Measurements from ENCODE around the gene DYTN. TPM values are rescaled to one million over a fixed set of nuclear protein-coding genes. Genes with fewer than 3 reads are reported as not detected.

The DYTN gene
- total and polyA plus RNA-seq, 2 donors = not detected

- WGBS = 100% methylated on average over 1 of the region's 1 CpG
- no peak overlapping the region for H3K4me3 ChIP-seq (ENCODE audit: low read length in 2 of 2)
- no peaks in the 10 kb centered on the region for H3K36me3 ChIP-seq (ENCODE audit: control insufficient read depth in 2 of 2, insufficient read depth in 2 of 2, low read length in 1 of 2)
- no peak for DNase-seq (ENCODE audit: low read depth in 6 of 9, low spot score in 9 of 9)
- H3K9me3 ChIP-seq (ENCODE audit: control insufficient read depth in 2 of 2, insufficient read depth in 1 of 2, low read length in 1 of 2) = no peaks in the 10 kb centered on the region
- no peak overlapping the region for H3K27ac ChIP-seq (ENCODE audit: low read depth in 1 of 2, low read length in 1 of 2)
- H3K27me3 ChIP-seq (ENCODE audit: control insufficient read depth in 2 of 2, insufficient read depth in 1 of 2, low read length in 1 of 2) = no peaks in the 10 kb centered on the region
- H3K4me1 ChIP-seq (ENCODE audit: control insufficient read depth in 2 of 2, insufficient read depth in 2 of 2, low read length in 2 of 2) = no peaks in the 10 kb centered on the region
Observed at GRCh38 chr2:206635015-206635414, 83.2 kb downstream of the DYTN start.

GRCh38 chr2:206631340-206631739, 86.9 kb downstream of the DYTN start:
- Histone ChIP-seq H3K27me3 (ENCODE audit: control insufficient read depth in 2 of 2, insufficient read depth in 1 of 2, low read length in 1 of 2) (no peaks in the 10 kb centered on the region), H3K4me1 (ENCODE audit: control insufficient read depth in 2 of 2, insufficient read depth in 2 of 2, low read length in 2 of 2) (no peaks in the 10 kb centered on the region), H3K36me3 (ENCODE audit: control insufficient read depth in 2 of 2, insufficient read depth in 2 of 2, low read length in 1 of 2) (no peaks in the 10 kb centered on the region), H3K4me3 (ENCODE audit: low read length in 2 of 2) (no peak overlapping the region), H3K9me3 (ENCODE audit: control insufficient read depth in 2 of 2, insufficient read depth in 1 of 2, low read length in 1 of 2) (no peaks in the 10 kb centered on the region), H3K27ac (ENCODE audit: low read depth in 1 of 2, low read length in 1 of 2) (no peak overlapping the region)
- no peak for DNase-seq (ENCODE audit: low read depth in 6 of 9, low spot score in 9 of 9)
- 45% methylated on average over 3 of the region's 3 CpGs for WGBS

GRCh38 chr2:206627632-206628031, 90.6 kb downstream of the DYTN start:
- Histone ChIP-seq H3K4me1 (ENCODE audit: control insufficient read depth in 2 of 2, insufficient read depth in 2 of 2, low read length in 2 of 2) (no peaks in the 10 kb centered on the region), H3K9me3 (ENCODE audit: control insufficient read depth in 2 of 2, insufficient read depth in 1 of 2, low read length in 1 of 2) (no peaks in the 10 kb centered on the region), H3K4me3 (ENCODE audit: low read length in 2 of 2) (no peak overlapping the region), H3K36me3 (ENCODE audit: control insufficient read depth in 2 of 2, insufficient read depth in 2 of 2, low read length in 1 of 2) (no peaks in the 10 kb centered on the region), H3K27ac (ENCODE audit: low read depth in 1 of 2, low read length in 1 of 2) (no peak overlapping the region), H3K27me3 (ENCODE audit: control insufficient read depth in 2 of 2, insufficient read depth in 1 of 2, low read length in 1 of 2) (no peaks in the 10 kb centered on the region)
- DNase-seq (ENCODE audit: low read depth in 6 of 9, low spot score in 9 of 9) = no peak

GRCh38 chr2:206626108-206626507, 92.1 kb downstream of the DYTN start:
- DNase-seq (ENCODE audit: low read depth in 6 of 9, low spot score in 9 of 9) = no peak
- no peaks in the 10 kb centered on the region for H3K36me3 ChIP-seq (ENCODE audit: control insufficient read depth in 2 of 2, insufficient read depth in 2 of 2, low read length in 1 of 2)
- 80% methylated on average over 2 of the region's 2 CpGs for WGBS
- H3K9me3 ChIP-seq (ENCODE audit: control insufficient read depth in 2 of 2, insufficient read depth in 1 of 2, low read length in 1 of 2) = no peaks in the 10 kb centered on the region
- no peaks in the 10 kb centered on the region for H3K4me1 ChIP-seq (ENCODE audit: control insufficient read depth in 2 of 2, insufficient read depth in 2 of 2, low read length in 2 of 2)
- H3K27me3 ChIP-seq (ENCODE audit: control insufficient read depth in 2 of 2, insufficient read depth in 1 of 2, low read length in 1 of 2) = no peaks in the 10 kb centered on the region
- no peak overlapping the region for H3K4me3 ChIP-seq (ENCODE audit: low read length in 2 of 2)
- H3K27ac ChIP-seq (ENCODE audit: low read depth in 1 of 2, low read length in 1 of 2) = no peak overlapping the region

GRCh38 chr2:206619011-206619410, 99.2 kb downstream of the DYTN start:
- Histone ChIP-seq H3K27ac (ENCODE audit: low read depth in 1 of 2, low read length in 1 of 2) (no peak overlapping the region), H3K9me3 (ENCODE audit: control insufficient read depth in 2 of 2, insufficient read depth in 1 of 2, low read length in 1 of 2) (no peaks in the 10 kb centered on the region), H3K4me1 (ENCODE audit: control insufficient read depth in 2 of 2, insufficient read depth in 2 of 2, low read length in 2 of 2) (no peaks in the 10 kb centered on the region), H3K36me3 (ENCODE audit: control insufficient read depth in 2 of 2, insufficient read depth in 2 of 2, low read length in 1 of 2) (no peaks in the 10 kb centered on the region), H3K4me3 (ENCODE audit: low read length in 2 of 2) (no peak overlapping the region), H3K27me3 (ENCODE audit: control insufficient read depth in 2 of 2, insufficient read depth in 1 of 2, low read length in 1 of 2) (no peaks in the 10 kb centered on the region)
- 96% methylated on average over 3 of the region's 3 CpGs for WGBS
- DNase-seq (ENCODE audit: low read depth in 6 of 9, low spot score in 9 of 9) = no peak

GRCh38 chr2:206616151-206616550, 102.0 kb downstream of the DYTN start:
- Histone ChIP-seq H3K4me1 (ENCODE audit: control insufficient read depth in 2 of 2, insufficient read depth in 2 of 2, low read length in 2 of 2) (no peaks in the 10 kb centered on the region), H3K9me3 (ENCODE audit: control insufficient read depth in 2 of 2, insufficient read depth in 1 of 2, low read length in 1 of 2) (no peaks in the 10 kb centered on the region), H3K4me3 (ENCODE audit: low read length in 2 of 2) (no peak overlapping the region), H3K27ac (ENCODE audit: low read depth in 1 of 2, low read length in 1 of 2) (no peak overlapping the region), H3K36me3 (ENCODE audit: control insufficient read depth in 2 of 2, insufficient read depth in 2 of 2, low read length in 1 of 2) (no peaks in the 10 kb centered on the region), H3K27me3 (ENCODE audit: control insufficient read depth in 2 of 2, insufficient read depth in 1 of 2, low read length in 1 of 2) (no peaks in the 10 kb centered on the region)
- DNase-seq (ENCODE audit: low read depth in 6 of 9, low spot score in 9 of 9) = no peak
- 90% methylated on average over 2 of the region's 2 CpGs for WGBS

GRCh38 chr2:206615417-206616089, 102.6 kb downstream of the DYTN start:
- WGBS = 90% methylated on average over 7 of the region's 7 CpGs
- H3K27ac ChIP-seq (ENCODE audit: low read depth in 1 of 2, low read length in 1 of 2) = no peak overlapping the region
- no peaks in the 10 kb centered on the region for H3K27me3 ChIP-seq (ENCODE audit: control insufficient read depth in 2 of 2, insufficient read depth in 1 of 2, low read length in 1 of 2)
- H3K36me3 ChIP-seq (ENCODE audit: control insufficient read depth in 2 of 2, insufficient read depth in 2 of 2, low read length in 1 of 2) = no peaks in the 10 kb centered on the region
- no peaks in the 10 kb centered on the region for H3K4me1 ChIP-seq (ENCODE audit: control insufficient read depth in 2 of 2, insufficient read depth in 2 of 2, low read length in 2 of 2)
- DNase-seq (ENCODE audit: low read depth in 6 of 9, low spot score in 9 of 9) = no peak
- no peaks in the 10 kb centered on the region for H3K9me3 ChIP-seq (ENCODE audit: control insufficient read depth in 2 of 2, insufficient read depth in 1 of 2, low read length in 1 of 2)
- H3K4me3 ChIP-seq (ENCODE audit: low read length in 2 of 2) = no peak overlapping the region

GRCh38 chr2:206614811-206615210, 103.4 kb downstream of the DYTN start:
- H3K9me3 ChIP-seq (ENCODE audit: control insufficient read depth in 2 of 2, insufficient read depth in 1 of 2, low read length in 1 of 2) = no peaks in the 10 kb centered on the region
- H3K4me1 ChIP-seq (ENCODE audit: control insufficient read depth in 2 of 2, insufficient read depth in 2 of 2, low read length in 2 of 2) = no peaks in the 10 kb centered on the region
- H3K27ac ChIP-seq (ENCODE audit: low read depth in 1 of 2, low read length in 1 of 2) = no peak overlapping the region
- no peaks in the 10 kb centered on the region for H3K27me3 ChIP-seq (ENCODE audit: control insufficient read depth in 2 of 2, insufficient read depth in 1 of 2, low read length in 1 of 2)
- no peak for DNase-seq (ENCODE audit: low read depth in 6 of 9, low spot score in 9 of 9)
- H3K36me3 ChIP-seq (ENCODE audit: control insufficient read depth in 2 of 2, insufficient read depth in 2 of 2, low read length in 1 of 2) = no peaks in the 10 kb centered on the region
- WGBS = 92% methylated on average over 6 of the region's 6 CpGs
- no peak overlapping the region for H3K4me3 ChIP-seq (ENCODE audit: low read length in 2 of 2)

GRCh38 chr2:206611736-206612135, 106.5 kb downstream of the DYTN start:
- WGBS = 92% methylated on average over 3 of the region's 3 CpGs
- Histone ChIP-seq H3K9me3 (ENCODE audit: control insufficient read depth in 2 of 2, insufficient read depth in 1 of 2, low read length in 1 of 2) (no peaks in the 10 kb centered on the region), H3K36me3 (ENCODE audit: control insufficient read depth in 2 of 2, insufficient read depth in 2 of 2, low read length in 1 of 2) (no peaks in the 10 kb centered on the region), H3K4me1 (ENCODE audit: control insufficient read depth in 2 of 2, insufficient read depth in 2 of 2, low read length in 2 of 2) (no peaks in the 10 kb centered on the region), H3K4me3 (ENCODE audit: low read length in 2 of 2) (no peak overlapping the region), H3K27me3 (ENCODE audit: control insufficient read depth in 2 of 2, insufficient read depth in 1 of 2, low read length in 1 of 2) (no peaks in the 10 kb centered on the region), H3K27ac (ENCODE audit: low read depth in 1 of 2, low read length in 1 of 2) (no peak overlapping the region)
- DNase-seq (ENCODE audit: low read depth in 6 of 9, low spot score in 9 of 9) = no peak

GRCh38 chr2:206611191-206611590, 107.0 kb downstream of the DYTN start:
- Histone ChIP-seq H3K4me1 (ENCODE audit: control insufficient read depth in 2 of 2, insufficient read depth in 2 of 2, low read length in 2 of 2) (no peaks in the 10 kb centered on the region), H3K36me3 (ENCODE audit: control insufficient read depth in 2 of 2, insufficient read depth in 2 of 2, low read length in 1 of 2) (no peaks in the 10 kb centered on the region), H3K4me3 (ENCODE audit: low read length in 2 of 2) (no peak overlapping the region), H3K27me3 (ENCODE audit: control insufficient read depth in 2 of 2, insufficient read depth in 1 of 2, low read length in 1 of 2) (no peaks in the 10 kb centered on the region), H3K9me3 (ENCODE audit: control insufficient read depth in 2 of 2, insufficient read depth in 1 of 2, low read length in 1 of 2) (no peaks in the 10 kb centered on the region), H3K27ac (ENCODE audit: low read depth in 1 of 2, low read length in 1 of 2) (no peak overlapping the region)
- 98% methylated on average over 6 of the region's 6 CpGs for WGBS
- DNase-seq (ENCODE audit: low read depth in 6 of 9, low spot score in 9 of 9) = no peak

All from thymus (tissue), 11 donors.